ENCODE data around the gene EEFSEC.

DNA sequence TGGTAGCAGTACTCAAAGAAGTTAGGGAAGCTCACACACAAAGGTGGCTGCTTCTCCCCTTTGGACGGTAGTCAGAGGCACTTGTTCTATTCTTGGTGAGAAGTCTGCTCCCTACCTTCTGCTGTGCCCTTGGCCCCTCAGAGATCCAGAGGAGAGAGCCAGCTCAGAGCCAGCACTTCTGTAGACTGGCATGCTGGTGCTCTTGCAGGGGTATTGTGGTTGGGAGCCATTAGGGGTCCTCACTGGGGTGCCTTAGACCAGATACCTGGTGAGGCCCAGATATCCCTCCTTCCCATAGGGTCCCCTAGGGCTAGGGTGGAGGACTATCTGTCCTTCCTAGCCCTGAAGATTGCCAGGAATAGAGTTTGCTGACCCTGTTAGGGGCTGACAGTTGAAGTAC is 140.6 kb downstream of the EEFSEC start:
- no peak for TF ChIP-seq FOXA1 (IDR thresholded peaks at IDR 0.05)
- TF ChIP-seq FOXK2 (IDR thresholded peaks at IDR 0.05), result no peak
- no peak for TF ChIP-seq SP1 (IDR thresholded peaks at IDR 0.05)
- no peak for TF ChIP-seq BHLHE40 (IDR thresholded peaks at IDR 0.05; ENCODE audit: borderline replicate concordance)
- no peak for TF ChIP-seq ARNT (IDR thresholded peaks at IDR 0.05)
- no peak for TF ChIP-seq FOXM1 (IDR thresholded peaks at IDR 0.05; ENCODE audit: borderline replicate concordance)
- TF ChIP-seq NFRKB (IDR thresholded peaks at IDR 0.05), result no peak
- TF ChIP-seq, protein P1, sequence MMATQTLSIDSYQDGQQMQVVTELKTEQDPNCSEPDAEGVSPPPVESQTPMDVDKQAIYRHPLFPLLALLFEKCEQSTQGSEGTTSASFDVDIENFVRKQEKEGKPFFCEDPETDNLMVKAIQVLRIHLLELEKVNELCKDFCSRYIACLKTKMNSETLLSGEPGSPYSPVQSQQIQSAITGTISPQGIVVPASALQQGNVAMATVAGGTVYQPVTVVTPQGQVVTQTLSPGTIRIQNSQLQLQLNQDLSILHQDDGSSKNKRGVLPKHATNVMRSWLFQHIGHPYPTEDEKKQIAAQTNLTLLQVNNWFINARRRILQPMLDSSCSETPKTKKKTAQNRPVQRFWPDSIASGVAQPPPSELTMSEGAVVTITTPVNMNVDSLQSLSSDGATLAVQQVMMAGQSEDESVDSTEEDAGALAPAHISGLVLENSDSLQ (IDR thresholded peaks at IDR 0.05), result no peak
- TF ChIP-seq SUZ12 (IDR thresholded peaks at IDR 0.05), result no peak
- TF ChIP-seq LEF1 (IDR thresholded peaks at IDR 0.05; ENCODE audit: borderline replicate concordance), result no peak

All from HEK293T (cell line).